ENCODE data around the gene ABLIM3. TPM values are rescaled to one million over a fixed set of nuclear protein-coding genes. Genes with fewer than 3 reads are reported as not detected.

Gene ABLIM3
- total and polyA plus RNA-seq, 2 donors (not counting 3 experiments of a cell fraction or from before 2014, with no cell fraction given), result 16.7 to 42.1 TPM

DNA sequence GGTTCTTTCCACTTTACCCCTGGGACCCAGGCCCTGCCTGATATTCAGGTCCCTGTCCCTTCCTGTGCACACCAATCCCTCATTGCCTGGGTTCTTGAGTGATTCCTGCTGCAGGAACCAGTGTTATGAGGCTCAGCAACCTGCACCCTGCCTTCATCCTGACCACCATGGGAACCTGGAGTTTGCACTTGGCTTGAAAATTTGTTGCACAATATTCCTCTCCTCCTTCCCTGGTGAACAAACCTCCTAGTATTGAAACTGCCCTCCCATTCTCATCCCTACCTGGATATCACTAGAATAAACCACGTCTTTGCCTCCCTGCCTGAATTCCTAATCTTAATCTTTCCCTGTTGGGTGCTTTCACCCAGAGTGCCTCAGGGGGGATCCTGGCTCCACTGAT is 78.3 kb downstream of the ABLIM3 start:
- intact Hi-C loops (cut with micrococcal nuclease), result no loop called here
- dilution Hi-C loops (cut with MboI; ENCODE audit: extremely low pct_ligation_motif_present, low sequenced_read_pairs), result no loop called here
- no peaks in the 10 kb centered on the region for H3K9me1 ChIP-seq (replicated peaks; ENCODE audit: control insufficient read depth, extremely low read depth, insufficient read depth, low read length)
- H3K4me3 ChIP-seq (replicated peaks in 1 of 3; ENCODE audit: insufficient read depth in 1 of 3, low read depth in 1 of 3, low read length in 3 of 3), result no peak overlapping the region
- CTCF ChIA-PET, result interaction anchor here (1.4 kb wide), 1 partner anchor 78 kb away, joined by 3 read pairs; the partner anchor contains the start of gene ABLIM3
- POLR2A ChIA-PET, result no interaction called here
- H3K4me2 ChIP-seq (ENCODE audit: insufficient read depth, low read length), result no peak overlapping the region
- TF ChIP-seq EZH2 (IDR thresholded peaks at IDR 0.05; ENCODE audit: borderline replicate concordance, low read depth, low read length, severe bottlenecking) (no peak), POLR2A (IDR thresholded peaks at IDR 0.05; ENCODE audit: low read depth, low read length) (no peak), MYC (IDR thresholded peaks at IDR 0.05; ENCODE audit: low read depth, low read length) (no peak), GATA2 (IDR thresholded peaks at IDR 0.05; ENCODE audit: insufficient read depth, insufficient read length, low read depth, low read length) (no peak)
- DNase-seq (ENCODE audit: low read depth, low spot score) (no peak), FAIRE-seq (no peak)
- no TSS peak for BruUV-seq (replicated peaks)
- no peaks in the 10 kb centered on the region for H3K79me2 ChIP-seq (ENCODE audit: control insufficient read depth, insufficient read depth, low read length)
- H3K9ac ChIP-seq (replicated peaks; ENCODE audit: extremely low read depth, insufficient read depth, low read length), result no peak overlapping the region
- H3K4me1 ChIP-seq (ENCODE audit: control insufficient read depth, extremely low read depth, insufficient read depth, low read length), result peaks cover 10% of the 10 kb centered on the region
- no peak overlapping the region for H2AFZ ChIP-seq (ENCODE audit: low read depth, low read length)
- H3K27me3 ChIP-seq (ENCODE audit: control insufficient read depth in 2 of 2, insufficient read depth in 2 of 2, low read length in 2 of 2), result no peaks in the 10 kb centered on the region
- peaks cover 0 to 10% of the 10 kb centered on the region in 2 experiments for H3K36me3 ChIP-seq (ENCODE audit: control insufficient read depth in 2 of 2, extremely low read depth in 1 of 2, insufficient read depth in 2 of 2, low read length in 2 of 2)
- H4K20me1 ChIP-seq (replicated peaks; ENCODE audit: control insufficient read depth, extremely low read depth, insufficient read depth, low read length), result no peaks in the 10 kb centered on the region
- H3K9me3 ChIP-seq (replicated peaks; ENCODE audit: control insufficient read depth, insufficient read depth, low read length), result no peaks in the 10 kb centered on the region
- no peak overlapping the region for H3K27ac ChIP-seq (ENCODE audit: insufficient read depth, low read depth, low read length)

DNA sequence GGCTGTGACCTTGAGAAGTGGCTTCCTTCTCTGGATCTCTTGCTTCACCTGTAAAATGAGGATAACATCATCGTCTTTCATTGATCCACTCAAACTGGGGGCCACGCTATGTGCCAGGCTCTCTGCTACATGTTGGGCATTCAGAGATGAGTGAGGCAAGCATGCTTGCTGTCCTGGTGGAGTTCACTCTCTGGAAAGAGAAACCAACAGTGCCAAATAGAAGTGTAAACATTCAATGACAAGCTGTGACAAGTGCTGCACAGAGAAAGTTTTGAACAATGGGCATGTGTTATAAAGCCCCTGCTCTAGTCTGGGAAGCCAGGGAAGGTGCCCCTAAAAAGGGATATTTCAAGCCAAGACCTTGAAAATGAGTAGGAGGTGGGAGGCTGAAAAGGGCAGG is 79.5 kb downstream of the ABLIM3 start:
- BruUV-seq (replicated peaks), result no TSS peak
- H2AFZ ChIP-seq (ENCODE audit: low read depth, low read length), result no peak overlapping the region
- POLR2A ChIA-PET, result no interaction called here
- no peak overlapping the region for H3K4me3 ChIP-seq (replicated peaks in 1 of 3; ENCODE audit: insufficient read depth in 1 of 3, low read depth in 1 of 3, low read length in 3 of 3)
- intact Hi-C loops (cut with micrococcal nuclease), result loop anchor here (2.0 kb wide), 1 partner anchor 26 kb away; no protein-coding TSS in a partner anchor
- no peaks in the 10 kb centered on the region for H3K9me3 ChIP-seq (replicated peaks; ENCODE audit: control insufficient read depth, insufficient read depth, low read length)
- no peak overlapping the region for H3K4me2 ChIP-seq (ENCODE audit: insufficient read depth, low read length)
- no peak overlapping the region for H3K27ac ChIP-seq (ENCODE audit: insufficient read depth, low read depth, low read length)
- no peak overlapping the region for H3K9ac ChIP-seq (replicated peaks; ENCODE audit: extremely low read depth, insufficient read depth, low read length)
- CTCF ChIA-PET, result interaction anchor here (1.3 kb wide), 1 partner anchor 9 kb away, joined by 3 read pairs; no protein-coding TSS in a partner anchor
- TF ChIP-seq FOS (IDR thresholded peaks at IDR 0.05; ENCODE audit: borderline replicate concordance, insufficient read depth, low read length) (no peak), JUN (IDR thresholded peaks at IDR 0.05; ENCODE audit: borderline replicate concordance, insufficient read depth, insufficient read length, low read depth) (no peak), EZH2 (IDR thresholded peaks at IDR 0.05; ENCODE audit: borderline replicate concordance, low read depth, low read length, severe bottlenecking) (no peak), POLR2A (IDR thresholded peaks at IDR 0.05; ENCODE audit: low read depth, low read length) (no peak)
- H4K20me1 ChIP-seq (replicated peaks; ENCODE audit: control insufficient read depth, extremely low read depth, insufficient read depth, low read length), result no peaks in the 10 kb centered on the region
- FAIRE-seq (no peak), DNase-seq (ENCODE audit: low read depth, low spot score) (no peak)
- dilution Hi-C loops (cut with MboI; ENCODE audit: extremely low pct_ligation_motif_present, low sequenced_read_pairs), result no loop called here
- no peaks in the 10 kb centered on the region for H3K27me3 ChIP-seq (ENCODE audit: control insufficient read depth in 2 of 2, insufficient read depth in 2 of 2, low read length in 2 of 2)
- H3K36me3 ChIP-seq (ENCODE audit: control insufficient read depth in 2 of 2, extremely low read depth in 1 of 2, insufficient read depth in 2 of 2, low read length in 2 of 2), result peaks cover 0 to 10% of the 10 kb centered on the region in 2 experiments
- H3K4me1 ChIP-seq (ENCODE audit: control insufficient read depth, extremely low read depth, insufficient read depth, low read length), result peaks cover 8% of the 10 kb centered on the region
- H3K79me2 ChIP-seq (ENCODE audit: control insufficient read depth, insufficient read depth, low read length), result no peaks in the 10 kb centered on the region
- H3K9me1 ChIP-seq (replicated peaks; ENCODE audit: control insufficient read depth, extremely low read depth, insufficient read depth, low read length), result no peaks in the 10 kb centered on the region
